HepG2 (cell line): ENCODE results near the gene CCDC83. TPM values are rescaled to one million over a fixed set of nuclear protein-coding genes. Genes with fewer than 3 reads are reported as not detected.

Experiments
- AHDC1 ChIP-seq: sonication (generic); formaldehyde crosslinking; IDR thresholded peaks from 2 replicates; pipeline ENCODE4 v1.5.1; 2020; ENCODE audit warnings: mild to moderate bottlenecking, missing genetic modification reagents, borderline replicate concordance
- GATAD2A ChIP-seq: IDR thresholded peaks from 2 replicates; pipeline ENCODE4 v1.6.1; 2016
- ZGPAT ChIP-seq: IDR thresholded peaks from 2 replicates; pipeline ENCODE4 v1.6.1; 2016; ENCODE audit warnings: mild to moderate bottlenecking
- ZHX2 ChIP-seq, 2 experiments: sonication (generic) in 1 of 2; formaldehyde crosslinking in 1 of 2; IDR thresholded peaks; 2 replicates each; pipeline versions ENCODE4 v1.6.1 to v1.9.0; 2014 to 2022; ENCODE audit warnings: antibody characterized with exemption in 1 of 2, borderline replicate concordance in 1 of 2, inconsistent platforms in 1 of 2, low read depth in 1 of 2, missing genetic modification reagents in 1 of 2
- ZNF484 ChIP-seq: sonication (generic); formaldehyde crosslinking; IDR thresholded peaks from 2 replicates; pipeline ENCODE4 v1.5.1; 2020; ENCODE audit warnings: mild to moderate bottlenecking, low read depth, missing genetic modification reagents, borderline replicate concordance
- polyA plus RNA-seq, 8 experiments: library from polyadenylated mRNA; depleted of rRNA in 3 of 8; stranded (reverse) in 7 of 8; unstranded in 1 of 8; fragments of >200 nt; fragmentation: Illumina TruSeq in 4 of 8; extraction: Trizol in 4 of 8; gene quantifications; 2 replicates each; pipeline versions ENCODE4 v1.2.1 to v1.2.3, GENCODE V29; 2011 to 2016; ENCODE audit warnings: low read depth in 4 of 8, missing spikeins in 1 of 8, mixed read lengths in 1 of 8; ENCODE audit not compliant: insufficient read depth in 1 of 8
- total RNA-seq, 5 experiments: library from RNA; depleted of rRNA; stranded (reverse); fragments of >200 nt; fragmentation: Illumina TruSeq; extraction: Trizol; gene quantifications; 2 replicates each; pipeline ENCODE4 v1.2.3, GENCODE V29; 2016; ENCODE audit warnings: low read depth in 1 of 5
- TF ChIP-seq, protein P1 (sequence below), 2 experiments: sonication (generic) in 1 of 2; formaldehyde crosslinking in 1 of 2; IDR thresholded peaks; 2 replicates each; pipeline versions ENCODE4 v1.4.0 to v1.6.1; 2016 to 2020; ENCODE audit warnings: borderline replicate concordance in 1 of 2, low read depth in 1 of 2, mild to moderate bottlenecking in 1 of 2, missing genetic modification reagents in 1 of 2

The CCDC83 gene
- total and polyA plus RNA-seq, 2 of the 13 experiments (the other 11 are each of a cell fraction or from before 2014, with no cell fraction given): not detected

- TF ChIP-seq AHDC1 (CRISPR knock-in tag): peak; percentile 58; the same call in 1 of the 2 replicates
- no peak for TF ChIP-seq ZHX2 (IDR thresholded peaks at IDR 0.05; ENCODE audit: low read depth)
- no peak for TF ChIP-seq ZHX2 (CRISPR knock-in tag; IDR thresholded peaks at IDR 0.05; ENCODE audit: borderline replicate concordance)
- TF ChIP-seq GATAD2A (CRISPR knock-in tag): peak; percentile 66
- TF ChIP-seq, protein P1, sequence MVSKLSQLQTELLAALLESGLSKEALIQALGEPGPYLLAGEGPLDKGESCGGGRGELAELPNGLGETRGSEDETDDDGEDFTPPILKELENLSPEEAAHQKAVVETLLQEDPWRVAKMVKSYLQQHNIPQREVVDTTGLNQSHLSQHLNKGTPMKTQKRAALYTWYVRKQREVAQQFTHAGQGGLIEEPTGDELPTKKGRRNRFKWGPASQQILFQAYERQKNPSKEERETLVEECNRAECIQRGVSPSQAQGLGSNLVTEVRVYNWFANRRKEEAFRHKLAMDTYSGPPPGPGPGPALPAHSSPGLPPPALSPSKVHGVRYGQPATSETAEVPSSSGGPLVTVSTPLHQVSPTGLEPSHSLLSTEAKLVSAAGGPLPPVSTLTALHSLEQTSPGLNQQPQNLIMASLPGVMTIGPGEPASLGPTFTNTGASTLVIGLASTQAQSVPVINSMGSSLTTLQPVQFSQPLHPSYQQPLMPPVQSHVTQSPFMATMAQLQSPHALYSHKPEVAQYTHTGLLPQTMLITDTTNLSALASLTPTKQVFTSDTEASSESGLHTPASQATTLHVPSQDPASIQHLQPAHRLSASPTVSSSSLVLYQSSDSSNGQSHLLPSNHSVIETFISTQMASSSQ (IDR thresholded peaks at IDR 0.05; ENCODE audit: low read depth): peak; percentile 78
- TF ChIP-seq, protein P1 (CRISPR knock-in tag; IDR thresholded peaks at IDR 0.05; ENCODE audit: borderline replicate concordance): peak; percentile 58; the same call in 1 of the 2 replicates
- TF ChIP-seq ZNF484 (CRISPR knock-in tag): no peak
- TF ChIP-seq ZGPAT (CRISPR knock-in tag): peak; percentile 35; the same call in 1 of the 2 replicates
Measured at GRCh38 chr11:85918910-85919794, 64.0 kb downstream of the CCDC83 start (continued).
